ENCODE measurements around the gene ZNF606. TPM values are rescaled to one million over a fixed set of nuclear protein-coding genes. Genes with fewer than 3 reads are reported as not detected.
A peak's percentile ranks its signal among the peaks of the same experiment; 100 is the strongest.

Gene ZNF606
- total RNA-seq, 4 donors from 2014 or later, result 5.6 to 61.7 (median 30.4) TPM

DNA sequence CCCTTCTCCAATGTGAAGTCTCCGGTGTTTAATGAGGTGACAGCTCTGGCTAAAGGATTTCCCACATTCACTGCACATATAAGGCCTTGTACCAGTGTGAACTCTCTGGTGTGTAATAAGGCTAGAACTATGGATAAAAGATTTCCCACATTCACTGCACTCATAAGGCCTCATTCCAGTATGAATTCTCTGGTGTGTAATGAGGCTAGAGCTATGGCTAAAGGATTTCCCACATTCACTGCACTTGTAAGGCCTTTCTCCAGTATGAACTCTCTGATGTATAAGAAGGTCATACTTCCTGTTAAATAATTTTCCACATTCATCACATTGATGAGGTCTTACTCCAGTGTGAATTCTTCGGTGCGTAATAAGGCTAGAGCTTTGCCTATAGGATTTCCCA lies 61.0 kb downstream of the ZNF606 start:
- H3K4me1 ChIP-seq, result no peaks in the 10 kb centered on the region
- H3K9me3 ChIP-seq, result peaks cover 4 to 60% of the 10 kb centered on the region in 2 donors
- H3K27me3 ChIP-seq, result no peaks in the 10 kb centered on the region
- H3K4me3 ChIP-seq, result no peak overlapping the region
- no peak for DNase-seq
- no peak overlapping the region for H3K27ac ChIP-seq
- intact Hi-C loops (cut with DNase I; ENCODE audit: low total_unique reads), result no loop called here
- TF ChIP-seq POLR2A (IDR thresholded peaks at IDR 0.05), result no peak
- TF ChIP-seq, protein P1, sequence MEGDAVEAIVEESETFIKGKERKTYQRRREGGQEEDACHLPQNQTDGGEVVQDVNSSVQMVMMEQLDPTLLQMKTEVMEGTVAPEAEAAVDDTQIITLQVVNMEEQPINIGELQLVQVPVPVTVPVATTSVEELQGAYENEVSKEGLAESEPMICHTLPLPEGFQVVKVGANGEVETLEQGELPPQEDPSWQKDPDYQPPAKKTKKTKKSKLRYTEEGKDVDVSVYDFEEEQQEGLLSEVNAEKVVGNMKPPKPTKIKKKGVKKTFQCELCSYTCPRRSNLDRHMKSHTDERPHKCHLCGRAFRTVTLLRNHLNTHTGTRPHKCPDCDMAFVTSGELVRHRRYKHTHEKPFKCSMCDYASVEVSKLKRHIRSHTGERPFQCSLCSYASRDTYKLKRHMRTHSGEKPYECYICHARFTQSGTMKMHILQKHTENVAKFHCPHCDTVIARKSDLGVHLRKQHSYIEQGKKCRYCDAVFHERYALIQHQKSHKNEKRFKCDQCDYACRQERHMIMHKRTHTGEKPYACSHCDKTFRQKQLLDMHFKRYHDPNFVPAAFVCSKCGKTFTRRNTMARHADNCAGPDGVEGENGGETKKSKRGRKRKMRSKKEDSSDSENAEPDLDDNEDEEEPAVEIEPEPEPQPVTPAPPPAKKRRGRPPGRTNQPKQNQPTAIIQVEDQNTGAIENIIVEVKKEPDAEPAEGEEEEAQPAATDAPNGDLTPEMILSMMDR (IDR thresholded peaks at IDR 0.05), result no peak
- no peaks in the 10 kb centered on the region for H3K36me3 ChIP-seq

DNA sequence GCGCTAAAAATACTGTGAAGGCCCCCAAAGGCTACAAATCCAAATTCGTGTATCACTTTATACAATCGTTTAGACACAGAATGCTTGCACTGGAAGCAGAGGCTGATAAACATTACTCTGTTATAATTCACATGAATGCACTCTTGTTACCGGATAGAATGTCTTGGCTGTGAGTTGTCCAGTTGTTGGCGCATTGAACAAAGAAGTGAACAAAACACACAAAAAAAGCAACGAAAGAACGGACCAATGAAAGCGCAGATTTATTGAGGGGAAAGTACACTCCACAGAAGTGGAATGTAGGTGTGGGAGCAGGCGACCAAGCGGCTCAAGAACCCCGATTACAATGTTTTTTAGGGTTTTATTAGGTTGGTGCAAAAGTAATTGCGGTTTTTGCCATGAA lies 66.9 kb downstream of the ZNF606 start:
- Histone ChIP-seq H3K36me3 (no peaks in the 10 kb centered on the region), H3K9me3 (peaks cover 0 to 45% of the 10 kb centered on the region in 2 donors), H3K4me3 (no peak overlapping the region), H3K4me1 (no peaks in the 10 kb centered on the region), H3K27ac (no peak overlapping the region), H3K27me3 (no peaks in the 10 kb centered on the region)
- intact Hi-C loops (cut with DNase I; ENCODE audit: low total_unique reads), result no loop called here
- TF ChIP-seq, protein P1 (IDR thresholded peaks at IDR 0.05), result no peak
- no peak for TF ChIP-seq POLR2A (IDR thresholded peaks at IDR 0.05)
- no peak for DNase-seq

DNA sequence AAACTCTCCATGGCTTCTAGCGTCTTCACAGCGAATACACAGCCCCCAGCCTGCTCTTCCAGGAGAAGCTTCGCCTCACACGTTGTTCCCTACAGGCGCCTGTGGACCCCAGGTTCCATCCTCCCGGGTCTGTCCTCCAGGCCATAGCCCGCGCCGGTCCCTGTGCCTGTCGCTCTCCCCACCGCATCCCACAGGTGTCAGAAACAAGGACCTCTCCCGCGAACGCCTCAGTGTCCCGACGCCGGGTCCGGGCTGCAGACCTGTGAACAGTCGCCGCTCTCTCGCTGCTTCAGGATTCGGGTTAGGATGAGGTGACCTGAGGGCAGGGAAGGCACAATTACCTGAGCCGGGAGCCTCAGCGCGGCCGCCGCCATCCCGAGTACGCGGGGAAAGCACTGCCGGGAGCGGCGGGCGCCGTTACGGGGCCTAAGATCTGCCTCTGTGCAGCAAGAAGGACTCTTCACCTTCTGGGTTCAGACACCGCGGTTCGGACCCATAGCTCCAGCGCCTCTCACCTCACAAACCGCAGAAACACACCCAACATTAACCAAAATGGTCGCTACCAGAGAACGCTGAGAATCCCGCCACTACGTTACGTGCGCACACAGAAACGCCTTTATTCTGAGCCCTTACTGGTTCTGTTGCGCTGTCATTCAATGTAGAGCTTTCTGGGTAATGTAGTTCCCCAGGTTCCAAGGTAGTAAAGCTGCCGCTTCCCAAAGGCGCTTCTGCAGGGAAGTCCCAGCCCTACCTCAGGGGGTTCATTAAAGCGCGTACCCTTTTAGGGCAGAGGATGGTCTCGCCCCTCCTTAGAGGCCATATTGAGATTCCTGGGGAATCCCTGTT lies 67.6 kb downstream of the ZNF606 start, which contains the start of gene ZNF418:
TSS of gene ZNF418 (minus strand) at position 583 of the 846 bp plus-strand sequence. CDS start 1,580 bp downstream, outside the sequence.
- H3K36me3 ChIP-seq, result no peaks in the 10 kb centered on the region
- H3K27me3 ChIP-seq, result no peaks in the 10 kb centered on the region
- peaks cover 0 to 39% of the 10 kb centered on the region in 2 donors for H3K9me3 ChIP-seq
- peak; percentile 50 to 54 for DNase-seq
- peak within 1 kb of the TSS; percentile 39 to 74 for H3K4me3 ChIP-seq
- peak within 1 kb of the TSS in 1 of 2 donors; percentile 56 for H3K27ac ChIP-seq
- TF ChIP-seq, protein P1 (IDR thresholded peaks at IDR 0.05), result no peak
- TF ChIP-seq POLR2A (IDR thresholded peaks at IDR 0.05), result no peak
- intact Hi-C loops (cut with DNase I; ENCODE audit: low total_unique reads), result no loop called here
- no peaks in the 10 kb centered on the region for H3K4me1 ChIP-seq

DNA sequence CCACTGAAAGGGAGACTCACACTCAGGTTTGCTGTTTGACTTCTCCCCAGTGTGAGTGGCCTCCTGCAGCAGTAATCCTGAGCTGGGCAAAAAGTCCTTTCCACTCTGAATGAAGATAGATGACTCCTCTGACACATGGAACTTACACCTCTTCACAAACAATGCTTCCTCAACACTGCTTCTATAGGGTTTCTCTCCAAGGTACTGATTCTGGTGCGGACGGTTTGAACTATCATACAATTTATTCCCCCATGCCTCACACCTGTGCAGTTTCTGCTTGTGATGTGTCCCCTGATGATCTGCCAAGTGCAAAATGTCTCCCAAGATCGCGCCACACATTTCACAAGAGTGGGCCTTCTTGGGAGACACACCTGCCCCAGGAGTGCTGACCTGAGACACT lies 75.0 kb downstream of the ZNF606 start:
- H3K4me3 ChIP-seq, result no peak overlapping the region
- no peak for DNase-seq
- no peaks in the 10 kb centered on the region for H3K27me3 ChIP-seq
- H3K27ac ChIP-seq, result no peak overlapping the region
- no peaks in the 10 kb centered on the region for H3K4me1 ChIP-seq
- no peaks in the 10 kb centered on the region for H3K36me3 ChIP-seq
- intact Hi-C loops (cut with DNase I; ENCODE audit: low total_unique reads), result no loop called here
- TF ChIP-seq POLR2A (IDR thresholded peaks at IDR 0.05), result no peak
- TF ChIP-seq, protein P1 (IDR thresholded peaks at IDR 0.05), result no peak
- peaks cover 0 to 50% of the 10 kb centered on the region in 2 donors for H3K9me3 ChIP-seq

Other genes starting within 250 kb of the ZNF606 start
- gene ZNF586, start 233.1 kb downstream of the ZNF606 start, total RNA-seq, result 10 to 100 TPM in 2 of 4 donors, 1 to 10 TPM in 2; 4.6 to 42.0 (median 16.1) TPM
- gene ZNF552, start 187.9 kb downstream of the ZNF606 start, total RNA-seq, result 10 to 100 TPM in 2 of 4 donors, 1 to 10 TPM in 1, under 1 TPM in 1; 0.77 to 15.0 (median 9.3) TPM
- 10 to 100 TPM in 3 of 4 donors, 1 to 10 TPM in 1; 5.9 to 30.6 (median 15.0) TPM for gene ZNF587B, start 172.5 kb downstream of the ZNF606 start, total RNA-seq
- gene ZNF587, start 153.0 kb downstream of the ZNF606 start, total RNA-seq, result 10 to 100 TPM; 21.3 to 80.0 (median 39.6) TPM
- 10 to 100 TPM in 3 of 4 donors, 1 to 10 TPM in 1; 7.1 to 24.9 (median 15.4) TPM for gene ZNF814, start 113.8 kb downstream of the ZNF606 start, total RNA-seq
- gene ZNF417, start 86.2 kb downstream of the ZNF606 start, total RNA-seq, result 10 to 100 TPM; 15.0 to 50.1 (median 20.7) TPM
- gene ZNF418, start 67.4 kb downstream of the ZNF606 start, total RNA-seq, result 10 to 100 TPM in 2 of 4 donors, 1 to 10 TPM in 1, under 1 TPM in 1; 0.29 to 15.8 (median 9.8) TPM
- gene ZNF256, start 55.1 kb downstream of the ZNF606 start, total RNA-seq, result 10 to 100 TPM in 2 of 4 donors, 1 to 10 TPM in 1, under 1 TPM in 1; 0.51 to 12.0 (median 6.9) TPM
- 1 to 10 TPM in 1 of 4 donors, not detected in 3; 2.7 TPM for gene C19orf18, start 28.3 kb downstream of the ZNF606 start, total RNA-seq
- gene ZSCAN1, start 31.2 kb upstream of the ZNF606 start, total RNA-seq, result not detected
- gene ZNF135, start 56.5 kb upstream of the ZNF606 start, total RNA-seq, result 10 to 100 TPM in 3 of 4 donors, 1 to 10 TPM in 1; 6.2 to 18.6 (median 15.3) TPM
- gene ZSCAN18, start 95.4 kb upstream of the ZNF606 start, total RNA-seq, result 100 to 1,000 TPM in 3 of 4 donors, 10 to 100 TPM in 1; 51.5 to 138 (median 121) TPM
- gene ZNF329, start 148.0 kb upstream of the ZNF606 start, total RNA-seq, result 10 to 100 TPM in 3 of 4 donors, 1 to 10 TPM in 1; 2.6 to 29.7 (median 13.3) TPM
- 10 to 100 TPM; 10.8 to 34.3 (median 29.7) TPM for gene ZNF274, start 180.2 kb upstream of the ZNF606 start, total RNA-seq
- 10 to 100 TPM in 3 of 4 donors, 1 to 10 TPM in 1; 2.6 to 67.0 (median 43.7) TPM for gene ZNF544, start 226.1 kb upstream of the ZNF606 start, total RNA-seq

Data from uterus (tissue), 4 donors.